ENCODE results near the gene STX1A.

DNA sequence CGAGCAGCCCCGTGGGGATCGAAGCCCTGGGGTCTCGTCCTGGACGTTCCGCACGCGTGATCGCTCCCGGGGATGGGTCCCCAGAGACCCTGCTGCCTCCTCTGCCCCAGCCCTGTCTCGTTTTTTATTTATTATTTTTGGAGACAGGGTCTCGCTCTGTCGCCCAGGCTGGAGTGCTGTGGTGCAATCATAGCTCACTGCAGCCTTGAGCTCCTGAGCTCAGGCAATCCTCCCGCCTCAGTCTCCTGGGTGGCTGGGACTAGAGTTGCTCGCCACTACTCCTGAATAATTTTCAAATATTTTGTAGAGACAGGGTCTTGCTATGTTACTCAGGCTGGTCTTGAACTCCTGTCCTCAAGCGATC lies 319 bp upstream of the STX1A start:
- TF ChIP-seq, protein P1, sequence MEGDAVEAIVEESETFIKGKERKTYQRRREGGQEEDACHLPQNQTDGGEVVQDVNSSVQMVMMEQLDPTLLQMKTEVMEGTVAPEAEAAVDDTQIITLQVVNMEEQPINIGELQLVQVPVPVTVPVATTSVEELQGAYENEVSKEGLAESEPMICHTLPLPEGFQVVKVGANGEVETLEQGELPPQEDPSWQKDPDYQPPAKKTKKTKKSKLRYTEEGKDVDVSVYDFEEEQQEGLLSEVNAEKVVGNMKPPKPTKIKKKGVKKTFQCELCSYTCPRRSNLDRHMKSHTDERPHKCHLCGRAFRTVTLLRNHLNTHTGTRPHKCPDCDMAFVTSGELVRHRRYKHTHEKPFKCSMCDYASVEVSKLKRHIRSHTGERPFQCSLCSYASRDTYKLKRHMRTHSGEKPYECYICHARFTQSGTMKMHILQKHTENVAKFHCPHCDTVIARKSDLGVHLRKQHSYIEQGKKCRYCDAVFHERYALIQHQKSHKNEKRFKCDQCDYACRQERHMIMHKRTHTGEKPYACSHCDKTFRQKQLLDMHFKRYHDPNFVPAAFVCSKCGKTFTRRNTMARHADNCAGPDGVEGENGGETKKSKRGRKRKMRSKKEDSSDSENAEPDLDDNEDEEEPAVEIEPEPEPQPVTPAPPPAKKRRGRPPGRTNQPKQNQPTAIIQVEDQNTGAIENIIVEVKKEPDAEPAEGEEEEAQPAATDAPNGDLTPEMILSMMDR (IDR thresholded peaks at IDR 0.05) = no peak
- TF ChIP-seq POLR2A (IDR thresholded peaks at IDR 0.05) (no peak), EP300 (IDR thresholded peaks at IDR 0.05) (no peak)

Measured in tibial nerve (tissue), 4 donors.